ENCODE results near the gene MTFP1.
"Not testable (repeated sequence)": the region's sequence is repeated elsewhere in the genome, so short reads cannot be mapped to it uniquely, and the experiment has no call there.

Gene MTFP1

GRCh38 chr22:30455075-30455840 lies 29.7 kb downstream of the MTFP1 start:
- no peak for DNase-seq

GRCh38 chr22:30457981-30458380 lies 32.4 kb downstream of the MTFP1 start:
- no peak for DNase-seq

GRCh38 chr22:30459181-30460052 lies 33.8 kb downstream of the MTFP1 start:
- peak; percentile 33 for DNase-seq

GRCh38 chr22:30460147-30460546 lies 34.6 kb downstream of the MTFP1 start:
- no peak for DNase-seq

- not testable (repeated sequence) for DNase-seq
Measured at GRCh38 chr22:30460555-30460954, 35.0 kb downstream of the MTFP1 start.

GRCh38 chr22:30469165-30469564 lies 43.6 kb downstream of the MTFP1 start:
- no peak for DNase-seq

- no peak for DNase-seq
Measured at GRCh38 chr22:30470655-30471054, 45.1 kb downstream of the MTFP1 start.

- DNase-seq: no peak
Measured at GRCh38 chr22:30471616-30472318, 46.2 kb downstream of the MTFP1 start, which contains the start of gene SEC14L3. SEC14L3 (minus strand) TSS chr22:30472017; CDS start chr22:30471958, 59 bp downstream.

- DNase-seq: no peak
Measured at GRCh38 chr22:30472994-30473720, 47.6 kb downstream of the MTFP1 start.

GRCh38 chr22:30474121-30474520 lies 48.6 kb downstream of the MTFP1 start:
- DNase-seq: no peak

- no peak for DNase-seq
Measured at GRCh38 chr22:30474683-30475424, 49.3 kb downstream of the MTFP1 start.
